Mesodermal cell (in vitro differentiated cells): ENCODE measurements around the gene BRD3OS.

Experiments used
- H3K27ac ChIP-seq: 2 replicates; pipeline ENCODE4 v1.7.0; 2013; ENCODE audit warnings: mild to moderate bottlenecking, low read depth, low read length, moderate library complexity; ENCODE audit not compliant: severe bottlenecking
- H3K36me3 ChIP-seq: 2 replicates; pipeline ENCODE4 v1.7.1; 2013; ENCODE audit warnings: mild to moderate bottlenecking, low read length, moderate library complexity; ENCODE audit not compliant: control insufficient read depth, insufficient read depth
- H3K4me1 ChIP-seq: one replicate; pipeline ENCODE4 v1.7.1; 2013; ENCODE audit warnings: mild to moderate bottlenecking, low read length; ENCODE audit not compliant: insufficient read depth, control insufficient read depth, poor library complexity, severe bottlenecking
- H3K4me3 ChIP-seq: 2 replicates; pipeline ENCODE4 v1.7.0; 2013; ENCODE audit warnings: low read length, control low read depth, mild to moderate bottlenecking; ENCODE audit not compliant: insufficient read depth, poor library complexity, severe bottlenecking; ENCODE audit errors: extremely low read depth
- H3K9me3 ChIP-seq: 2 replicates; pipeline ENCODE4 v1.7.1; 2013; ENCODE audit warnings: mild to moderate bottlenecking, low read length, moderate library complexity; ENCODE audit not compliant: control insufficient read depth
- WGBS, 2 experiments: methylation state at CpG; one replicate each; pipeline ENCODE4 v1.1.5; 2013; ENCODE audit warnings: missing lambda C conversion rate in 2 of 2; ENCODE audit not compliant: insufficient coverage in 2 of 2; 5-methylcytosine and 5-hydroxymethylcytosine counted together

The BRD3OS gene

DNA sequence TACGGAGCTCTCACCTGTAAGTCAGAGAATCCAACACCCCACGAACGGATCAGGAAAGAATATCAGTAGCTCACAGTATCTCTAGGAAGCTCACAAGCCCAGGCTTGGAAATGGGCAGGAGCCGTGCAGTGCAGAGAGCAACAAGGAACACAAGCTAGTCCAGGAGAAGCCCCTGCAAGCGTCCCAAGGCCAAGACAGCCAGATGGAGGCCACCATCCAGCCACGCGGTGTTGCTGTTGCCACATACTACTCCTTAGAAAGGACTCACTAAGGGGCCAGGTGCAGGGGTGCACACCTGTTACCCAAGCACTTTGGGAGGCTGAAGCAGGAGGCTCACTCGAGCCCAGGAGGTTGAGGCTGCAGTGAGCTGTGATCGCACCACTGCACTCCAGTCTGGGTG lies 17.7 kb upstream of the BRD3OS start:
- 91 to 92% methylated on average over 7 to 8 of the region's 9 CpGs for WGBS, 2 experiments
- H3K36me3 ChIP-seq = no peaks in the 10 kb centered on the region
- H3K4me1 ChIP-seq = no peaks in the 10 kb centered on the region
- no peak overlapping the region for H3K27ac ChIP-seq
- no peak overlapping the region for H3K4me3 ChIP-seq
- peaks cover 17% of the 10 kb centered on the region for H3K9me3 ChIP-seq

DNA sequence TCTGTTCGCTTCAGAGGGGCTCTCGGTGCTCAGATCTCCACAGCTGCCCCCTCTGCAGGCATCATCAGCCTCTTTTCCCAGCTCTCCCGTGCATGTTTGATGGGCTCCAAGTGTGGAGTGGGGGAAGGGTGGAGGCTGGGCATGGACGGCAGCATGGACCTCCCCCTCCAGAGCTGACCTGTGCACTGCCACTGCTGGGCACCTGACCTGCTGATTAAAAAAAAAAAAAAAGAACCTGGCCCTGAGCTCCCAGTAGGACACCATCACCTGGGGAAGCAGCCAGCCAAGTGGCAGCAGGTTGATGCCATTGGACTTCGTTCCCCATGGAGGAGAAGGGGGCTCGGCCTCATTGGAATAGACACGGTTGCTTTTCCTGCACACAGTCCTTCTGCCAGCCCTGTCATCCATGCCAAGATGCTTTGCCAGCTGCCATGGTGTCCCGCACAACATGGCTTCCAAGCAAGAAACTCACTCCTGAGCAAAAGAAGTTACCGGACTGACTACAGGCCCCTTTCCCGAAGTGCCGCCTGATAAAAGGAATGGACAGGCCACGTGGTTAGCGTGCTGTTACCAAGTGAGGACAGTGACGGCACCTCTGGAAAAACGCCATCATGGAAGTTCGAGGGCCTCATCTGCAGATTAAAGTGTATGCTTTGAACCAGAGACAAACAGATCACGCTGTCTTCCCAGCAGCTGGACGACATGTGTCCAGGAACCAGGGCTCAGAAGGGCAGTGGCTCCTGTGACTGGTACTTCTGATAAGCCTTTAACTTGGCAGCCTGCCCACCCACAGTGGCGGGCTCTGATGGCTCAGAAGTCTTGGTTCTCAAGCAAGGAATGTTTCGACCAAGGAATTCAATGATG lies 14.7 kb upstream of the BRD3OS start:
- no peaks in the 10 kb centered on the region for H3K4me1 ChIP-seq
- no peaks in the 10 kb centered on the region for H3K36me3 ChIP-seq
- WGBS, 2 experiments = 87 to 96% methylated on average over 18 of the region's 20 CpGs
- peaks cover 26% of the 10 kb centered on the region for H3K9me3 ChIP-seq
- no peak overlapping the region for H3K4me3 ChIP-seq
- no peak overlapping the region for H3K27ac ChIP-seq

DNA sequence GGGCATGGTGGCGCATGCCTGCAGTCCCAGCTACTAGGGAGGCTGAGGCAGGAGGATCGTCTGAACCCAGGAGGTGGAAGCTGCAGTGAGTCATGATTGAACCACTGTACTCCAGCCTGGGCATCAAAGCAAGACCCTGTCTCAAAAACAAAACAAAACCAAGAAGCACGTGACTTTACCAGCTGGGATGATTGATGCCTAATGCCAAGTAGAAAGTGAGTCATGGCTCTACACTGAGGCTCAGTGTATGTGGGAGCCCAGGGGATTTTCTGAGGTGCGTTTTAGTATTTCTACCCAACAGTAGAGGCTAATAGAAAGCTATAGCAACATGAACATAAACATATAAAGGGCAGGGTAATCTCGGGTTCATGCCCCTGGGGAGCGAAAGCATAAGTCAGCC lies 13.9 kb upstream of the BRD3OS start:
- 85 to 92% methylated on average over 4 to 5 of the region's 6 CpGs for WGBS, 2 experiments
- H3K27ac ChIP-seq = no peak overlapping the region
- no peaks in the 10 kb centered on the region for H3K36me3 ChIP-seq
- H3K4me3 ChIP-seq = no peak overlapping the region
- peaks cover 26% of the 10 kb centered on the region for H3K9me3 ChIP-seq
- H3K4me1 ChIP-seq = no peaks in the 10 kb centered on the region

DNA sequence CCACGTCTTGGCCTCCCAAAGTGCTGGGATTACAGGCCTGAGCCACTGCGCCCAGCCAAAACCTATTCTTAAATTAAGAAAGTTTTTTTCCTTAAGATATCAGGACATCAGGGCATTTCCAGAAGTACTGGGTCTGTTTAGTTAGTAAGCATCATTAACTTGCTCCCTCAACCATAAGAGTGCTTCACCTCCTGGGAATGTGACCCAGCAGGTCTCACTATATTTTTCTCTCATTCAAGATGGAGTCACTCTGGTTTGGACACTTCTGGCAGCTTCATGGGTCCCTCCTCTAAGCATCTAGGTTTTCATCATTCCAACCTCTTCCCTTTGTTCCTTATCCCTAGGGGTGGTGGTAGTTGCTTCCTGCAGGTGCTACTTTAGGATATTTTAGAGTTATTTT lies 10.3 kb upstream of the BRD3OS start:
- Histone ChIP-seq H3K4me3 (no peak overlapping the region), H3K4me1 (no peaks in the 10 kb centered on the region), H3K36me3 (no peaks in the 10 kb centered on the region), H3K27ac (no peak overlapping the region), H3K9me3 (peaks cover 26% of the 10 kb centered on the region)
- WGBS, 2 experiments = no CpG with 5 or more reads among the region's 2 CpGs

DNA sequence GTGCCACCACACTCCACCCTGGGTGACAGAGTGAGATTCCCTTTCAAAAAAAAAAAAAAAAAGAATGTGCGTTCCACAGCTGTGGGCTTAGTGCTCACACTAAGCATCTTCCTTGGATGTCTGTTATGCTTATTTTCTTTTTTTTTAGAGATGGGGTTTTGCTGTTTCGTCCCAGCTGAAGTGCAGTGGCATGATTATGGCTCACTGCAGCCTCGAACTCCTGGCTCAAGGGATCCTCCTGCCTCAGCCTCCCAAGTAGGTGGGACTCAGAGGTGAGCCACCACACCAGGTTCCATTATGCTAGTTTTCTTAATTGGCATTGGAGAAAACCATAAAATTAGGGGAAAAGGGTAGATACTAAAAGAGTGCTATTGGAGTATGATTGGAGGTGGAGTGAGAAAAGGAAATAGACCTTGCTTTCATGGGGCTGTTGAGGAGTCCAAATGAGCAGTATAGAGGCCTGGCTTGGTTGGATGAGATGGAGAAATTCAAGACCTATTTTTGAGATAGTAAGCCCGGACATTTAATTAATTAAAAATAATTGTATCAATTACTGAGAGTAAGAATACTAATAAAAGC lies 978 bp upstream of the BRD3OS start:
- Histone ChIP-seq H3K4me1 (peaks cover 8% of the 10 kb centered on the region), H3K36me3 (peaks cover 19% of the 10 kb centered on the region), H3K9me3 (no peaks in the 10 kb centered on the region), H3K4me3 (peak overlapping the region; percentile 20), H3K27ac (no peak overlapping the region)
- 100% methylated on average over 1 of the region's 4 CpGs for WGBS, 2 experiments

GRCh38 chr9:134025606-134026541 lies 593 bp downstream of the BRD3OS start:
- Histone ChIP-seq H3K36me3 (peaks cover 31% of the 10 kb centered on the region), H3K4me3 (peak overlapping the region; percentile 79), H3K4me1 (peaks cover 8% of the 10 kb centered on the region), H3K27ac (peak overlapping the region; percentile 69), H3K9me3 (no peaks in the 10 kb centered on the region)
- WGBS, 2 experiments = 18 to 20% methylated on average over 37 to 56 of the region's 66 CpGs

DNA sequence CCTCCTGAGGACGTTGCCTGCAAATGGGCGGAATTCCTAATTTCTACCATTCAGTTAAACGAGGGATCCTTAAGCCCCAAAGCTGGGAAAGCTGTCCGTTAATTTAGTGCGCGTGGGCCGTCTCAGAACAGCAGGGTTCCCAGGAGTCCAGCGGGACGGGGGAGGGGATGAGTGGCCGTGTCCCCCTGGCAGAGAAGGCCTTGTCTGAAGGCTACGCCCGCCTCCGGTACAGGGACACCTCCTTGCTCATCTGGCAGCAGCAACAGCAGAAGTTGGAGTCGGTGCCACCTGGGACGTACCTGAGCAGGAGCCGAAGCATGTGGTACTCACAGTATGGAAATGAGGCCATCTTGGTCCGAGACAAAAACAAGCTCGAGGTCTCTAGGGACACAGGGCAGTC lies 1.3 kb downstream of the BRD3OS start:
- 89 to 91% methylated on average over 18 of the region's 18 CpGs for WGBS, 2 experiments
- Histone ChIP-seq H3K36me3 (peaks cover 38% of the 10 kb centered on the region), H3K9me3 (no peaks in the 10 kb centered on the region), H3K27ac (no peak overlapping the region), H3K4me3 (peak overlapping the region; percentile 79), H3K4me1 (peaks cover 8% of the 10 kb centered on the region)

DNA sequence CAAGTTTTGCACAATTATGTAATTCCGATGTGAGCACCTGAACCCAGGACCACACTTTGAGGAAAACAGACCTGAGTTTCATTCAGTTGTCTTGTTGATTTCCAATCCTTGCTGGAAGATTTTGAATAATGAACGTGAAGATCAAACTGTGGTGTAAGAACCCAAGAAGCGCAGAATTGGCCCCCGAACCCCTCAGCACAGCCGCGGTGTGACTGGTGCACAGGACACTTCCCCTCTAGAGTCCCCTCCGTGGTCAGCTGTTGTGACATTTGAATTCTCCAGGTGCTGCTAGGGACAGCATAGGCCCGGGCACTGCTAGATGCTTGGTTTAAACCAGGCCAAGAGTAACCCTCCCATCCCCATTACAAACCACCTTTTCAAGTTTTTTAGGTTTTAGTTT lies 1.7 kb downstream of the BRD3OS start:
- 97 to 99% methylated on average over 6 to 7 of the region's 8 CpGs for WGBS, 2 experiments
- Histone ChIP-seq H3K36me3 (peaks cover 42% of the 10 kb centered on the region), H3K4me1 (peaks cover 8% of the 10 kb centered on the region), H3K9me3 (no peaks in the 10 kb centered on the region), H3K27ac (no peak overlapping the region), H3K4me3 (no peak overlapping the region)

GRCh38 chr9:134027561-134027960 lies 2.3 kb downstream of the BRD3OS start:
- H3K27ac ChIP-seq = no peak overlapping the region
- WGBS, 2 experiments = 92 to 98% methylated on average over 6 to 7 of the region's 7 CpGs
- H3K4me1 ChIP-seq = peaks cover 8% of the 10 kb centered on the region
- H3K36me3 ChIP-seq = peaks cover 48% of the 10 kb centered on the region
- no peaks in the 10 kb centered on the region for H3K9me3 ChIP-seq
- H3K4me3 ChIP-seq = no peak overlapping the region

DNA sequence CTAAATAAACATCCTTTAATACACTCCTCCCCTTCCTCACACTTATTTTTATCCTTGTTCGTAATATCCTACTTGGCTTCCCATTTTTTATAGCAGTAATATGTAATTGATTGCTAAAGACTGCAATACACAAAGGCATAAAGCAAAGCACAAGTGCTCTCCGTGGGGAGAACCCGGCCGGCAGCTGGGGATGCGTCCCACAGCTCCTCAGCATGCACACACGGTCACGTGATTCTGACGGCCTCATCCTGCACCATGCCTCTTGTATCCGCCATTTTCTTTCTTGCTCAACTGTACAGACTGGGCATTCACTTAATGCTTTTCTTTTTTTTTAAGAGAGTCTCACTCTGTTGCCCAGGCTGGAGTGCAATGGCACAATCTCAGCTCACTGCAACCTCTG lies 2.8 kb downstream of the BRD3OS start:
- Histone ChIP-seq H3K4me1 (peaks cover 8% of the 10 kb centered on the region), H3K9me3 (no peaks in the 10 kb centered on the region), H3K4me3 (no peak overlapping the region), H3K36me3 (peaks cover 53% of the 10 kb centered on the region), H3K27ac (no peak overlapping the region)
- WGBS, 2 experiments = 97 to 99% methylated on average over 8 to 9 of the region's 9 CpGs
